ENCODE results near the gene KPNA6.
A peak's percentile ranks its signal among the peaks of the same experiment; 100 is the strongest.
"Not testable (repeated sequence)": the region's sequence is repeated elsewhere in the genome, so short reads cannot be mapped to it uniquely, and the experiment has no call there.

Gene KPNA6

DNA sequence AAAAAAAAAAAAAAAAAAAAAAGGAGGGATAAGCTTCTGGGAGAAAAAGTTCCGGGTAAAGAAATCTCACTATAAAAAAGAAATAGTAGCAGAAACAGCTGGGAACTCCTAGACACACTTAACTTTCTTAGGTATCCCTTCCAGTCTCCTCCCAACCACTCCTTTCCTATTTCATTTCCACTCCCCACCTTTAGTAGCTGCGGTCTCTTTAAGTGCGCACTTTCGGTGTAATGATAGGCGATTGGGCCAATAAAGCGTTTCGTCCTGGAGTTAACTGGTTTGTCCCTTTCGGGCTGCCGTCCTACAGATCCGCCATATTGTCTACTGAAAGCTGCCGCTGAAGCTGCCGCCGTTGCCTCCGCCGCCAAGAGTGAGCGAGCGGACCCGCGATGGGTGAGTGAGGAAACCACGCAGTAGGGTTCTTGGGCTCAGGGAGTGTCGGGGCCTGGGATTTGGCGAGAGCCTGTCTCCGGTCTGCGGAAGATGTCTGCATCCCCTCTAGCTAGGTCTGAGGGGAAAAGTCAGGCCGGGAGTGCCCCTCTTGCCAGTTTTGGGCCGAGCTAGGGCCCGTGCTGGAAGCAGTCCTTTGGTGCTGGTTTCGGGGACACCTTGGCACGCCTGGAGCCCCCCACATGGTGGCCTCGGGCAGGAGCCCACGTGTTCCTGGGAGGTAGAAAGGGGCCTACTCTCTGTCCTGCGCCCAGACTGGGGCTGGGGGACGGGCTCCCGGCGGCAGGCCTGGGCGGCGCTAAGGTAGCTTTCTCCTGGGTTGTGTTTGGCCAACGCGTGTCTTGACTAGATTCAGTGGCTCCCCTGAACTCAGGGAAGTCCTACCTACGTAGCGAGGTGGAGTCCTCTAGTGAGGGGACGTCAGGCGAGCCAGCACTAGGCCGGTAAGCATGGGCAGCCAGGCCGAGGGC, at the start of gene KPNA6:
Gene KPNA6 (plus strand): TSS at position 315 of the 920 bp plus-strand sequence. CDS start 75 bp downstream, at position 390.
- Histone ChIP-seq H3K27ac (peak within 1 kb of the TSS; percentile 68 to 97 (median 93)), H3K4me3 (peak within 1 kb of the TSS; percentile 60 to 99 (median 81))

GRCh38 chr1:32060914-32061313, 46.9 kb upstream of the KPNA6 start:
- Histone ChIP-seq H3K4me3 (no peak overlapping the region), H3K27ac (peak overlapping the region in 1 of 21 experiments; percentile 20)

- no peak overlapping the region for H3K4me3 ChIP-seq
- H3K27ac ChIP-seq: peak overlapping the region in 12 of 21 experiments; percentile 8 to 69 (median 44)
Observed at GRCh38 chr1:32062867-32063230, 45.0 kb upstream of the KPNA6 start.

DNA sequence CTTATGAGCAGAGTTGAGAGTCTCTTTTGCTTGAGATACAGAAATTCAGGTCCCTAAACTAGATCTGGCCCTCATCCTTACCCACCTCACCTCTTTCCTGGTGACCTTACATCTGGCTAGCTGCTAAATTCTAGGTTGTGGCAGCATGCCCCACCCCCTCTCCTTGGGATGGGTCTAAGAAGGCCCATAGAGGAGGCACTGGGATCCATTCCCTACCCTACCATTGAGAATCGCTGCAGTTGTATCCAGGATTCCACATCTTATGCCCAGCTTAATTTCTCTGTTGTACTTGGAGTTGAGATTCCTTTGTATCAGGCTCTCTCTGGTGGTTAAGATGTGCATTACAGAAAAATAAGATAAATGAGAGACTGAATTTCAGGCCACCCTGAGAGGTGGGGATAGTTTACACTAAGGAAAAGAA, 44.6 kb upstream of the KPNA6 start:
- Histone ChIP-seq H3K4me3 (no peak overlapping the region), H3K27ac (peak overlapping the region in 10 of 21 experiments; percentile 25 to 69 (median 48))

GRCh38 chr1:32065613-32066488, 42.0 kb upstream of the KPNA6 start:
- not testable (repeated sequence) for H3K4me3 ChIP-seq, H3K27ac ChIP-seq

- Histone ChIP-seq H3K27ac (peak overlapping the region in 5 of 21 experiments; percentile 25 to 47 (median 30)), H3K4me3 (no peak overlapping the region)
Observed at GRCh38 chr1:32066489-32066873, 41.4 kb upstream of the KPNA6 start.

DNA sequence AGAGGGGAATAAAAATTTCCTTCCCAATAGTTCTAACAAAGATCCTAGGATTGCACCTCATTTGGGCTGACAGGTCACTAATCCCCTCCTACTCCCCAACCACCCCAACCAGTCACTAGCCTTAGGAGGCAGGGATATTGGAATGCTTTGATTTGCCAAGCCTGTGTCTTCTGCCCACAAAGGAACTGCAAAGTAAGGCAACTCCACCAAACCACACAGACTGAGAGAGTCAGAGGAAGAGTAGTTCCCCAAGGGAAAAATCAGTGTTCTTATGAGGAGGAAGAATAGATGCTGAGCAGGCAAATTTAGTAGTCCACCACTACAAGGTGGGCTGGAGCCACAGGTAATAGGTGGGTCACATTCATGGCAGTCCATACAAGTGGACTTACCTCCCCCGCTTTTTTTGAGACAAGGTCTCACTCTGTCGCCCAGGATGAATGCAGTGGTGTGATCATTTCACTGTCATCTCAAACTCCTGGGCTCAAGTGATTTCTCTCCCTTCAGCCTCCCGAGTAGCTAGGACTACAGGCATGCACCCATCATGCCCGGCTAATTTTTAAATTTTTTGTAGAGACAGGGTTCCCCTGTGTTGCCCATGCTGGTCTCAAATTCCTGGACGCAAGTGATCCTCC, 38.8 kb upstream of the KPNA6 start:
- peak overlapping the region in 1 of 21 experiments; percentile 15 for H3K27ac ChIP-seq
- no peak overlapping the region for H3K4me3 ChIP-seq

DNA sequence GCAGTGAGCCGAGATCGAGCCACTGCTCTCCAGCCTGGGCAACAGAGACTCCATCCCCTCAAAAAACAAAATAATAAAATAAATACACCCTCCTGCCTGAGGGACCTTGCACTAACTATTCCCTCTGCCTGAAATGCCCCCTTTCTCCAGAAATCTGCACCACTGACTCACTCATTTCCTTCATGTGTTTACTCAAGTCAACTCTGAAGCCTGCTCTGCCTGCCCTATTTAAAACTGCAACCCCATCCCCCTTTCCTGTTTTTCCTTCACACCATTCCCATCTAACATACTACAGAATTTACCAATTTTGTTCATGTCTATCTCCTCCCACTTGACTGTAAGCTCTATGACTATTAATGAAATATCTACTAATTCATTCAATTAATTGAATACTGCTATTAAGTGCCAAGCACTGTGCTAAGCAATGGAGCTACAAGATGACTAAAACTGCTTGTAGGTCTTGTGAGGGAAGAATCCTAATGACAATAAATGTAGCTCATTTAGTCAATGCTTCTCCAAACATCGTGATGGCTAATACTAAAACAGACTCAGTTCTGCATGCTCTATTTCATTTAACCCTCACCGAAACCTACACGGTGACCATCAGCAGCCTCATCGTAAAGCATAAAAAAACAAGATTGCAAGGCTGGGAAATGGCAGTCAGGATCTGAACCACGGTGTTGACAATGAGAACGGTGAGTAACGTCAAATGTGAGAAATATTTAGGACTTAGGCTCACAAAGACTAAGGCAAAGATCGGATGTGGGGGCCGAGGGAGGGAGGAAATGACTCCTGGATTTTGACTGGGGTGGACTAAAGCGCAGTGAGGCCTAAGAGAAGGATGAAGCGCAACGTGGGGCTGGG, 35.9 kb upstream of the KPNA6 start:
- Histone ChIP-seq H3K4me3 (peak overlapping the region; percentile 48 to 89 (median 70)), H3K27ac (peak overlapping the region; percentile 68 to 96 (median 86))

DNA sequence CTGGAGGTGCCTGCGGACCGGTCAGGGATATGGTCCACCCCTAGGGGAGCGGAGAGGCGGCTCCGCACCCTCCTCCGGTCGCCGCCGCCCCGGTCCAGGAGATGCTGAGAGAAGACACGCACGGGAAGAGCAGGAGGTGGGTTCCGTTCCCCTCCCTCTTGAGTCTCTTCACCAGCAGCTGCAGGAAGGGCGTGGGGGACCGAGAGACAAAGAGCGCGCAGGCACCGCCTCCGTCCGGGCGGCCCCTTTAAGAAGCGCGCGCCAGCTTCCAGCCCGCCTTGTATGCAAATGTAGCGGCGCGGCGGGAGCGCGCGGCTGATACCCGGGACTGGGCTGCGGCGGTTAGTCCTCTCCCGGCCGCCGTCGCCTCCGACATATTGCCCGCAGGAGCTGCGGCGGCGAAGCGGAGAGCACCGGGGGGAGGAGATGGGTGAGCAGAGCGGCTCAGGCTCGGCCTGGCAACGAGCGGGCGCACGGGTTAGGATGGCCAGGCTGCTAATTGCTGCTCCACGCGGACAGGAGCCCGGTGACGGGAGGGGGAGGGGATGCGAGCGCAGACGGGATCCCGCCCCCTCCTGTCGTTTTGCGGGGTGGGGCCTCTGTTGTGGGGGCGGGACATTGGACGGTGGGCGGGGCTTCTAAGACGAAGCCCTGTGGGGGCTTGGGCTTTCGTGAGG, 35.1 kb upstream of the KPNA6 start, which contains the start of gene TMEM39B:
Gene TMEM39B (plus strand): TSS at position 318 of the 677 bp plus-strand sequence. CDS start 109 bp downstream, at position 427.
- Histone ChIP-seq H3K27ac (peak within 1 kb of the TSS; percentile 68 to 96 (median 86)), H3K4me3 (peak within 1 kb of the TSS; percentile 48 to 89 (median 70))

DNA sequence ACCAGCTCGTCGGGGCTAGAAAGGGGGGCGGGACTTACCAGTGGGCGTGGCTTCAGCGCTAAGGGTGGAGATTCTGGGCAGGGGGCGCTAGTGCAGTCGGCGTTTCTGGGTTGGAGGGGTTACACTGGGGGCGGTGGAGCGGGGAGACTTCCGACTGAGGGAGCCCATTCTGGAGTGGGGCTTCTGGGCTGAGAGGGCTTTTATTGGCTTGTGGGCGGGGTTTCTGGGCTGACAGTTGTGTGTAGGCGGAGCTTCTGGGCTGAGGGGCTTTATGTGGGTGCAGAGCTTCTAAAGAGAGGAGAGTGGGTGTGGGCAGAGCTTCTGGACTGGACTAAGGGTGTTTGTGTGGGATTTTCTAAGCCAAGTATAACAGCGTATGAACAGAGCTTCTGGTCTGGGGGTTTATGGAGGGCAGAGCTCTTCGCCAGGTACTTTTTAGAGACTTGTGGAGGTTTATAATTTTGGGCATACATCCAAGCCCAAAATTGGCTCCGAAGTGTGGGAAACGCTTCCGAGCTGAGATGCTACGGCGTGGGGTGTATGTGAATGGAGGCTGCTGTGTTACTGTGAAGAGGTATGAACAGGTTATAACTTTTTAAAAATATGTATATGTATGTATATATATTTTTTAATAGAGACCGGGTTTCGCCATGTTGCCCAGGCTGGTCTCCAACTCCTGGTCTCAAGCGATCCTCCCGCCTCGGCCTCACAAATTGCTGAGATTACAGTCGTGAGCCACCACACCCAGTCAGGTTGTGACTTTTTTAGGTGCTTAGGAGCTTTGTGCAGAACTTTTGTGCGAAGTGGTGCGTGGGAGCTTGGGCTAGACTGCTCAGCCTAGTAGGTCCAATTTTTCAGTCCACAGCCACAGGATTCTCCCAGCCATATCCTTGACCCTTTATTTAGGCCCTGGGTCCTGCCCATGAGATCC, 34.3 kb upstream of the KPNA6 start:
- H3K4me3 ChIP-seq: peak overlapping the region; percentile 48 to 89 (median 70)
- H3K27ac ChIP-seq: peak overlapping the region; percentile 68 to 96 (median 86)

DNA sequence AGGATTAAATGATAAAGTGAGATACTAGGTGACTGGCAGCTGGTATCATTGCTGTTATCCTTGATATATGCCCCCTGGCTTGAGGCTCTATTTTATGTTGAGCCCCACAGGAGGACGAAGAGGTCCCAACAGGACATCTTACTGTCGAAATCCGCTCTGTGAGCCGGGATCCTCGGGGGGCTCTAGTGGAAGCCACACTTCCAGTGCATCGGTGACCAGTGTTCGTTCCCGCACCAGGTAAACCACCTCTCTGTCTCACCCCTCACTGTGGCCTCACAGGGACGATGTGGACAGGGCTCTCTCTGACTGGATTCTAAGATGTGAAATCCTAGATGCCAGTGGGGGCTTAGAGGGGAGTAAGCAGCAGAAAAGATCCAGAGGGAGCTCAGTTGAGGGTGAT, 33.0 kb upstream of the KPNA6 start:
- H3K4me3 ChIP-seq: no peak overlapping the region
- no peak overlapping the region for H3K27ac ChIP-seq

DNA sequence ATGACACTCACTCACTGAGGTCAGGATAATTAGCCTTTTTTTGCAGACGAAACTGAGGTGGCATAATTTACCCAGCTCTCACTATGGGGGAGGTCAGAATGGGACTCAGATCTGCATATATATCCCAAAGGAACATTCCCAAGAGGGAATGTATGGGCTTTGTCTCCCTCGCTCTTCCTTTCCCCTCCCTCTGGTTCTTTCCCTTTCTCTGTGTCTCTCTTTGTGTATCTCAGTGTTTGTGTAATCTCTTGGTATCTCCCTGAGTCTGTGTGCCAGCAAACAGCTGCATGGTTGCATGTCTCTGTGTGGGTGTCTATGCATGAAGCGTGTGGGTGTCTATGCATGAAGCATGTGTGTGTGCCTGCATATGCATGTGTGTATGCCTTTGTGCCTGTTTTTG, 30.4 kb upstream of the KPNA6 start:
- Histone ChIP-seq H3K4me3 (no peak overlapping the region), H3K27ac (no peak overlapping the region)

- no peak overlapping the region for H3K4me3 ChIP-seq
- H3K27ac ChIP-seq: no peak overlapping the region
Observed at GRCh38 chr1:32082022-32082421, 25.8 kb upstream of the KPNA6 start.

DNA sequence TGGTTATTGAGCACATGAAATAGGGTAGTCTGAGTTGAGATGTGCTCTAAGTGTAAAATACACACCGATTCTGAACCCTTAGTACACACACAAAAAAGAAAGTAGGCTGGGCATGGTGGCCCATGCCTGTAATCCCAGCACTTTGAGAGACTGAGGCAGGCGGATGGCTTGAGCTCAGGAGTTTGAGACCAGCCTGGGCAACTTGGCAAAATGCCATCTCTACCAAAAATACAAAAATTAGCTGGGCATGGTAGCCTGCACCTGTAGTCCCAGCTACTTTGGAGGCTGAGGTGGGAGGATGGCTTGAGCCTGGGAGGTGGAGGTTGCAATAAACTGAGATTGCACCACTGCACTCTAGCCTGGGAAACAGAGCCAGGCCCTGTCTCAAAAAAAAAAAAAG, 21.5 kb upstream of the KPNA6 start:
- not testable (repeated sequence) for H3K4me3 ChIP-seq

DNA sequence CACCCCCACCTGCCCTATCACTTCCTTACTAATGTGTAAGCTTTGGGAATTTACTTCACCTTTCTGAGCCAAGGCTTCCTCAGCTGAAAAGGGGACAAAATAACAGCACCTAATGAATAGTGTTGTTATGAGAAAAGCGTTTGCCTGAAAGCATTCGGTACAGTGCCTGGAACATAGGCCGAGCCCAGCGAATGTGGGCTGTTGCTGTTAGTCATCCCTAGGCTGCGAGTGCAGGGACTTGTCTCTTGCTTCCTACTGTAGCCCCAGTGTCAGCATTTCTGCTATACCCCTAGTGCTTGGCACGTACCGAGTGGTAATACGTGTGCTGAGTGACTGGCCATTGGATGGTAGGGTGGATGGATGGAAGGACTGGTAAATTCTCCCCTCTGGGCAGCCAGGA, 16.7 kb upstream of the KPNA6 start:
- Histone ChIP-seq H3K27ac (no peak overlapping the region), H3K4me3 (no peak overlapping the region)

More for the DNA sequence above, 21.5 kb upstream of the KPNA6 start:
- not testable (repeated sequence) for H3K27ac ChIP-seq

- H3K4me3 ChIP-seq: no peak overlapping the region
- no peak overlapping the region for H3K27ac ChIP-seq
Observed at GRCh38 chr1:32091591-32091990, 16.3 kb upstream of the KPNA6 start.

Data from skin epidermis (tissue), 12 donors.